GF-D8 (cell line): ENCODE measurements around the gene HSPA9.

Experiments used
- DNase-seq: peaks from one replicate; lab custom pipeline; 2025; lab: John Stamatoyannopoulos, UW

The HSPA9 gene

DNA sequence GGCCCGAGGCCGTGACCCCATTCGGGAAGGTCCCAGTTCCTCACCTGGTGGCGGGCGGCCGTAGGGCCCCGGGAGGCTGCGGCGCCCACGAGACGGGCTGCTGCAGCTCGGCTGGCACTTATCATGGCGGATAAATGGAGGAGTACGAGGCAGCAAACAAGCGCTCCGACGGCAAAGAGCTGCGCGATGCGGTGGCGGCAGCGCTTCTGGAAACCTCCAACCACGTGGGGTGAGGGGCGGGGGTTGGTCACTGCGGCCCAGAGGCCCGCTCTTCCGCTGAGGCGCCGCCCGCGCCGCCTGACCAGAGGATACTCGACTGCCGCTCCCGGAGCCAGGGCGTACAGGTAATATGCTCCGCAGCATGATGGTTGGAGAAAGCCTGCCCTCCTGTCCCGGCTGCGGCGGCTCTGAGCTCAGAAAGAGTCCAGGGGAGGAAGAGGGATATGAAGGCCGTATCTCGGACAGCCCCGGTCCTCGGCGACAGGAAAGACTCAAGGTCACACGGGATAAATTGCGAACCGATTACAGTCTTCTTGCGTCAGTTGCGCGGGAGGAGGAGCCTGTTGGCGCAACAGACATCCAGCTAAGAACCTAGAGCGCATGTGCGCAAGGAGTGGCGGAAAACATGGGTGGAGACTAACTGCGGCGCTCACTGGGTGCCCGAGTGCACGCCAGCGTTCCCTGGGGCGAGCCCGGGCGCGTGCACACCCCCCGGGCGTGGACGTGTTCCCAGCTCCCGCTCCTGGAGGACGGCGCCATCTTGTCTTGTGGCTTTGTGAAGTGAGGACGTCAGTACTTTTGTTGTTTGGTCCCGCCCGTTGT is at the start of gene HSPA9:
TSS of gene HSPA9 (minus strand) at position 208 of the 822 bp plus-strand sequence. CDS start at position 125, 83 bp downstream.
- peak; percentile 84 for DNase-seq

DNA sequence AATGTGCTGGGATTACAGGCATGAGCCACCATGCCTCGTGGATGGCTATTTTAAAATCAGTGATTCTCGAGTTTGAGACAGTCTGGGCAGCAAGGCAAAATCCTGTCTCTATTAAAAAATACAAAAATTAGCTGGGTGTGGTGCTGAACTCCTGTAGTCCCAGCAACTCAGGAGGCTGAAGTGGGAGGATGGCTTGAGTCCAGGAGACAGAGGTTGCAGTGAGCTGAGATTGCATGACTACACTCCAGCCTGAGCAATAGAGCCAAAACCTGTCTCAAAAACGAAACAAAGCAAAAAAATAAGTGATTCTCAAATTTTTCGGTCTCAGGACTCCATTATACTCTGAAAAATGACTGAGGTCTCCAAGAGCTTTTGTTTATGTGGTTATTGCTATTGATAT is 47.9 kb upstream of the HSPA9 start:
- no peak for DNase-seq

DNA sequence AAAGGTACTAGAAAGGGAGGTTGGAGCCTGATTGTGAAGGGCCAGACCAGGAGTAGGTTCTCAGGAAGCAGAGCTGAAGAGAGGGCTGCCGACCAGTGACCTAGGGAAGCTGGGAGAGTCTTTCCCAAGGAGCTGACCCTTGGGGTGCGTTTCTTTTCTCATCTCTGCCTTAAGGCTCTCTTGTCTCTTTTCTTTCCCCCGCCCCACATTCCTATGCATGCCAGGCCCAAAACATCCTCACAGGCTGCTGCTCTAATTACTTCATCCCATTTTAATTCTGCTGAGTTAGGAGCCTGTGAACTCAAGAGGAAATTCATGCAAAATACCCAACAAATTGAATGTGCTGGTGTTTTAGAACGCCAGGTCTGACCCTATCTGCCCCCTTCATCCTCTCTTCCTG is 46.9 kb upstream of the HSPA9 start:
- DNase-seq: no peak

DNA sequence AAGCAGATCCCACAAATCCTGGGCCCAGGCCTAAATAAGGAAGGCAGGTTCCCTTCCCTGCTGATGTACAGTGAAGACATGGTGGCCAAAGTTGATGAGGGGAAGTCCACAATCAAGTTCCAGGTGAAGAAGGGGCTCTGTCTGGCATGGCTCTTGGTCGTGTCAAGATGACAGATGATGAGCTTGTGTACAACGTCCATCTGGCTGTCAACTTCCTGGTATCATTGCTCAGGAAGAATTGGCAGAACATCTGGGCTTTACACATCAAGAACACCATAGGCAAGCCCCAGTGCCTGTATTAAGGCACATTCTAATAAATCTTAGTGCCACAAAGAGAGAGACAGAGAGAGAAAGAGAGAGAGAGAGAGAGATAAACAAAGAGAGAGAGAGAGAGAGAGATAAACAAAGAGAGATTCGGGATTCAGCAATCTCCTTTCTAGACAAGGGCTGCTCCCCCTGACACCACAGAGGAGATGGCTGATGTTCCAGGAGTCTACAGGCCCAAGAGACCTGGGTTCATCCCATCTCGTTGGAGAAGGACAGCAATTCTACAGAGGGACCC is 45.5 kb upstream of the HSPA9 start:
- DNase-seq: no peak

DNA sequence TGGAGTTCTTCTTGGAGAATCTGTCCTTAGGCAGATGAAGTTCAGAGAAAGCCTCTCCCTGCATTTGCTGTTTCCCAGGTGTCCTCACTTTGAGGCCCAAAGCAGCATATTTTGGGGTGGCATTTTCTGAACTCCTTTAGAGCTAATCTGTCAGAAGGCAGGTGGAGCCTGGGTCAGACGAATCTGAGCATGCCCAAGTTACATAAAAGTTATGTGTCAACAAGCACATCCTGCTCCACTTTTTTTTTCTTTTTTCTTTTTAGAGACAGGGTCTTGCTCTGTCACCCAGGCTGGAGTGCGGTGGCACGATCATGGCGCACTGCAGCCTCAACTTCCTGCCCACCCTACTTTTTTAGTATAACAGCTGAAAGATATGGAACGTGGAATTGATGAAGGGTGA is 41.3 kb upstream of the HSPA9 start:
- no peak for DNase-seq

DNA sequence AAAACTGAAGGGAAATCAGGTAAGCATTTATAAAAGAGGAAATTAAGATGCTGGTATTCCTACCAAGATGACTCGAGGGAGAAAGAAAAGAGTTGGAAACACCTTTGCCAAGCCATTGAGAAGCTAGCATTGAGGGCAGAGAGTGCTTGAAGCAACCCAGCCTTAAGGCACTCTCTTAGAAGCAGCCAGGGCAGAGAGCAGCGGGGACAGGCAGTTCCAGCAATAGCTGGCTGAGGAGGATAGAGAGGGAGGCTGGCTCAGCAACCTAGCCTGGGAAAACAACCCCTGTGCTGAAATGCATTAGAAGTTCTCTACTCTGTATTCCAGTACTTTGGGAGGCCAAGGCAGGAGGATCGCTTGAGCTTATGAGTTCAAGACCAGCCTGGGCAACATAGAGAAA is 40.3 kb upstream of the HSPA9 start:
- DNase-seq: no peak

DNA sequence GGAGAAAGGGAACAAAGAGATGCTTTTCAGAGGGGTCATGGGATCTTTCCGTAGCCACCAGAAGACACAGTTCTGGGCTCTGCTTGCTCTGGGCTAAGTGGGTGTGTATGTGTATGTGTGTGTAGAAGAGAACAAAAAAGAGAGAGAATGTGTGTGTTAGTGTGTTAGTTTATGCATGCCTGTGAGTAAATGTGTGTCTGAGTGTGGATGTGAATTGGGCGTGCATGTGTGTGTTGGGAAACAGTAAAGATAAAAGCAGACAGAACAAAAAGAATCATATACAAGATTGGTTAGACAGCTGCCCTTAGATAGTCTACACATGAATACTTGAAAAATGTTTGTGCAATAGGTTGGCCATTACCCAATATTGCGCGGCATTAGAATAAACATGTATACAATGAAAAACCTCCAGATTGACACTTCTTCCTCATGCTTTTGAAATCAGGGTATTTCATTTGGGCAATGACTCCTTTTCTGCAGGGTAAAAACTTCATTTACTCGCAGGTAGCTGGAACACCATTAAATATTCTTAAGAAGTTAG is 36.5 kb upstream of the HSPA9 start:
- no peak for DNase-seq

DNA sequence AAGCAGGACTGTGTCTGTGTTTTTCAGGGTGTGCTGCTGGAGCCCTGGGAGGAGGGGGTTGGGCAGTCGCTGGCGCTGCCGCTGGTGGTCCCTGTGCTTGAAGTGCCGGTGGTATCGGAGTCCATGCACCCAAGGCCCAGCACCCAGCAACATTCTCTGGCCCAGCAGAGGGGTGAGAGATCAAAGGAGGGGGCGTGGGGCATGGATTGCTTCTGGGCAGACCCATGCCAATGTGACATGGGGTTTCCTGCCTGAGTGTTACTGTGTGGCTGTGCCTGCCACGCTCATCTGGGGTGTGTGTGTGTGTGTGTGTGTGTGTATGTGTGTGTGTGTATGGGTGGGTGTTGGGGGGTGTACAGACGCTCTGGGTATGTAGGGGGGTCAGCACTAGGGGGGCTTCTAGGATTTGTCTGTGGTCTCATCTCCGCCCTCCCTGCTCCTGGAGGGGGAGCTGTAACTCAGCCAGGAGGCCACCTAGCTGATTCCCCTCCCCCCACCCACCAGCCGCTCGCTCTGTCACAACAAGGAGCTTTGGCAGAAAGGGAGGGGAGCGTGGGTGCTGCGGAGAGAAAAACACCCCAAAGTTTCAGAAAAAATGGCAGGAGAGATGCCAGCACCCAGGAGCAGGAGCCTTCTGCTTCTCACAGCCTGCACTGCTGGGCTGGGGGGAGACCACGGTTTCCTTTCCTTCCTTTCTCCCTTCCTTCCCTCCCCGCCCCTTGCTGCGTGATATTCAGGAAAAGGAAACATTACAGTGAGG is 35.9 kb upstream of the HSPA9 start:
- no peak for DNase-seq

DNA sequence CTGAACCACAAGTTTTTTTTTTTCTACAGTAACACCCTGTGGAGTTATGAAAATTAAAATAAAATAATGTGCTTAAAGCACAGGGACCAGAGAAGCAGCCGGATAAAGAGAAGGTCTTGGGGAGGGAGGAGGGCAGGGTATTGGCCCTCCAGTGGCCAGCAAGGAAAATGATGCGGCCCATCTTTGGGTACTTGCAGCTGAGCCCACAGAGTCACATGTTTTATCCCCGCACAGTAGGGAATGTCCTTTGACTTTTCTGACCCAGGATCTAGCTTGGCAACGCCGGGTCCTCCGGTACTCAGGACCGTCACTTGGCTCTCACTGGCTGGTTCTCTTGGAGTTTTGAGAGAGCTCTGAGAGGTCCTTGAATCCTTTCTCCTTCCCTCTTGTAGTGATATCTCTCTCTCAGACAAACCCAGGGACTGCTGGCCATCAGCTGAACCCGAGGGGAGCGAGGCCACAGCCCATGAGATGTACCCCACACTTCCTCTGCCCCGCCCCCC is 35.3 kb upstream of the HSPA9 start:
- no peak for DNase-seq

DNA sequence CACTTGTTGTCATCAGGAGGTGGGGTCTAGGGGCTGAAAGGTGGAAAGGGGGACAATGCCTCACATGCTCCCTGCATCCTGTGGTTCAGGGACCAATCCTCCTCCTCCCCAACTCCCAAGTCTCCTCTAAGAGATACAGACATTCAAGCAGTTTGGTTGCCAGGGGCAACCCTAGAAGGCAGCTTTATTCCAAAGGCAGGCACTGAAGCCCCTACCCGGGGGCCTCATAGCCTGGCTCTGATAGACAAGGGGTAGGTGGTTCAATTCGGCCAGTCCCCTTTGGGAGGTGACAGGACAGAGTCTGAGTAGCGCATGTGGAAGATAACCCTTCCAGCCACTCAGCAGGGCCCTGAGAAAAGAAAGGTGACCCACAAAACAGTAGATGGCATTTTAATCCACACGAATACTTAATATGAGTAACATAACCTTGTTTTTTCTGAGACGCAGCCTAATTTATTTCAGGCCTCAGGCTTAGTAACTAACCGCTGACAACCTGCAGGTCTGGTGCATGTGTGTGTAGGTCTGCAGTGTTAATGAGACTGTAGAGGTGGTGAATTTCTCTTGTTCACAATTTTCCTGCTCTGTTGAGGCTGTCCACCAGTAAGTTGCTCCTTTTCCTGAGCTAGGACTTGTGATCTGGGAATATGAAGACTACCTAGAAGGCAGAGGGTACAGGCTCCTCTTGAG is 31.3 kb upstream of the HSPA9 start:
- DNase-seq: no peak

DNA sequence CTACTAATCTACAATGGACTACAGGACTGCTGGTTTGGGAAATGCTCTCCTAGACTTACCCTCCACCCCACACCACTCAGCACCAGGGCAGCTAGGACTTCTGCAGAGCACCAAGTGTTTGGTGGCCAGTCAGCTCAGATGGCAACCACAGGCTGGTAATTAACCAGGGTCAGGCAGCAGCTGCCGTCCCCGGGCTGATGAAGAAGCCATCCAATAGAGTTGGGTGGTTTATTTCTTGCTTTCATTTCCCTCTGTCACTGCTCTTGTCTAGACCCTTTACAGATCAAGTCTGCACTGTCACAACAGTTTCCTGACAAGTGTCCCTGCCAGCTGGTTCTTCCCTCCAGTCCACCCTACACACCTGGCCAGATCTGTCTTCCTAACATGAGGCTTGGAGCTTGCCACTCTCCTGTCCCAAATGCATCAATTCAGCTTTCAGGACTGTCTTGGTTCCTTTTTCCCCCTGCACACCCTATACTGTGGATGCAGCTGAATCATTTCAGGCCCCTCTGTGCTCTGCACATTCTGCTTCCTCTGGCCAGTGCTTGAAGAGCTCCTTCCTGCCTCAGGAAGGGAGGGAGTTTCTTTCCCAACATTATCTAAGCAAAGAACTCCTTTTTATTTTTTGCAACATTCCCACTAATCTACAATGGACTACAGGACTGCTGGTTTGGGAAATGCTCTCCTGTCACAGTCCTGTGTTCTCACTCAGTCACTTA is 30.2 kb upstream of the HSPA9 start:
- DNase-seq: no peak

DNA sequence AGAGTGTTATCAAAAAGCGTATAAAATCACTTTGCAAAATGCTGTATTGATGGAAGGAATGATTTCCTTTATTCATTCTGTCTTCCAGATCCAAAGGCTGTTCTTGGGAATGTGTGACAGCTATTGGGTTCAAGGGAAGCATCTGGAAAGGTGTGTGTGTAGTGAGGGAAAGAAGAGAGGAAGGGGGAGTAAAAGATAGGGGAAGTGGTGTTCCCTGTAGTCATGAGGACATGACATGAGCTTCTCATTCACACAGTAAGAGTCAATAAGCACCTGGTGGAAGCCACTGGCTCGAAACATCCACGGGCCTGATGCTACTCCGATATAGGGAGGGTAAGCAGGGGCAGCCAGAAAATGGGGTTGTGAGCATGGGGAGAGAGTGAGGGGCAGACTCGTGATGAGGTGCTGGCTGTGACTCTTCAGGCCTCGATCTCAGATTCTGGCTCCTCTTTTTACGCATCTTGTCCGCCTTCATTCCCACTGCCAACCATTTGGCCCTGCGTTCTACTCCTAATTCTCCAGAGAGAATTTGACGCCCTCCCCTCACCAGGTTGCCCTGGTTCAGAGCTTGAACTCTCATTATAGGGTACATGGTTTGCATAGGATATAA is 29.1 kb upstream of the HSPA9 start:
- no peak for DNase-seq

DNA sequence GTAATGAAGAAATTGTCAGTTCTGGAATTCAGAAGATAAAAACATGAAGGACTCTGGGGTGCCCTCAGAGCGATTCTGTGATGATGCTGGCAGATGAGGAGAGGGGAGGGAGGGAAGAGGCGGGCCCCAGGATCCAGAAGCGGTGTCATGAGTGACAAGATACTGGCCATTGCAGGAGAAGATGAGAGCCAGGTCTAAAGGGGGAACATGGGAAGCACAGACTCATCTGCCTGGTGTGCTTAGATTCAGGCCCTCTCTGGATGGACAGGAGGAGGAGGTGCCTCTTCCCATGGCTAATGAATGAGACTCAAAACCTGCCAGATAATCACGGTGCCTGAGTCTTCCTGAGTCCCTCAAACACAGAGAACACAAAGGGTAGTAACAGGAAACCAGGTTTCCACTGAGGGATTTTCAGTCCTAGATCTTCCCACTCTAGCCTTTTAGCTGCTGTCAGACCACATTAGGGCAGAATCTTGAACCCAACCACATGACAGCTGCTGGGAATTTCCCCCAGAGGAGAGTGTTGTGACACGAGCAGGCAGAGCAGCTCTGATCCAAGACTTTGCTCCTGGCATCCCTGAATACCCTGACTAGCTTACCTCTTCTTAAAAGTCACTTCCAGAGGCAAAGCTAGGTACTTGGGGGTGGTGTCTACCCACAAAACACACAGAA is 28.2 kb upstream of the HSPA9 start:
- no peak for DNase-seq

DNA sequence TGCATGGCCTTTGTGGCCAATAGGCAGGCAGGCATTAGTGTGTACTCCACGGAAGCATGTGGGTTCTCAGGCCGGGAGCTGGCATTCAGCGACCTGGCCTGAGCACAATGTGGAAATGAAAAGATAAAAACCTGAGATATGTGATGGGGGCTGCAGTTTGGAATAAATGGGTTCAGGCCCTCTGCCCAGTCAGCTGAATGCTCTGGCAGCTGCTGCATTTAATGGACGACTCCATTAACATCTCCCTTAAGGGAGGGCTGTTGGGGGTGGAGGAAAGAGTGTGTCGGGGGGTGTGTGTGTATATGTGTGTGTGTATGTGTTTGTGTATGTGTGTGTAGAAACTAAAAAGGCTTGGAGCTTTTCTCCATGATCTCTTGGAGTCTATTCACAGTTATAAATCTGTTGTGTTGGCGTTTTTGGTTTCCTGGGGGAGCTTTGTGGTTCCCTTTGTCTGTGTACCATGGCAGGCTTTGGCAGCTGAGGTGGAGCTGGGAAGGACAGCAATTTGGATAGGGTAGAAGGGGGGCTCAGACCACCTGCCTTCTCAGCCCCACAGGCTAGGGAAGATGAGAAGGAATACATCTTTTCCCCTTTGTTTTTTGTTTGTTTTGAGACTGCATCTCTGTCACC is 27.3 kb upstream of the HSPA9 start:
- DNase-seq: no peak

DNA sequence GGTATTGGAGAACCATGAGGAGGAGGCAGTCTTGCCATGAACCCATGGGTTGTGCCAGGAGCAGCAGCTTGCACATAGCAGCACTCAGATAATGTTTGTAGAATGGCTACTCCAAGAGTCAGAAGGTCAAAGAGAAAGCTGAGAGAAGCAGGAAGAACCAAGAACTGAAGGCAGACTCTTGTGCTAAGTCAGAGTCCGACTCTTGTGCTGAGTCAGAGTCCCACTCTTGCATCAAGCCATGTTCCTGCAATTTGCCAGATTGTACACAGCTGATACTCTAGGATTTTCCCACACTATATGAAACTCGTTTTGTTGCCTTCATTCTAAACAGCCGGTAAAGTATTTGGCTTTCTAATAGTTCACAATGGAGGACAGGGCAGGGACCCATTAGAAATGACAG is 26.2 kb upstream of the HSPA9 start:
- no peak for DNase-seq

DNA sequence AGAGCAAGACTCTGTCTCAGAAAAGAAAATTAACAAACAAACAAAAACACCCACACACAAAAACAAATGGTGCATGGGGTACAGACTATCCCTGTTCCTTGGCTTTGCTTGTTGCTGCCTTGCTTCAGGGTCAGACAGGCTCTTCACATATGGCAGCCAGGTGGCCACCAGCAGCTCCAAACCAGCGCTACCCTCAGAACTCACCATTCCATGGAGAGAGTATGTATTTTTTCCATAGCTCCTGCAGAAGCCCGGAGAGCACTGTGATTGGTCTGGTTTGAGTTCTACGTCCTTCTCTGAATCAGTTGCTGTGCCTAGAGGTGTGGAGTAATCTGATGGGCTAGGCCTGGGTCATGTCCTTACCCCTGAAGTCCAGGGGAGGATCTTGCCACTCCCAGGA is 25.2 kb upstream of the HSPA9 start:
- DNase-seq: no peak

DNA sequence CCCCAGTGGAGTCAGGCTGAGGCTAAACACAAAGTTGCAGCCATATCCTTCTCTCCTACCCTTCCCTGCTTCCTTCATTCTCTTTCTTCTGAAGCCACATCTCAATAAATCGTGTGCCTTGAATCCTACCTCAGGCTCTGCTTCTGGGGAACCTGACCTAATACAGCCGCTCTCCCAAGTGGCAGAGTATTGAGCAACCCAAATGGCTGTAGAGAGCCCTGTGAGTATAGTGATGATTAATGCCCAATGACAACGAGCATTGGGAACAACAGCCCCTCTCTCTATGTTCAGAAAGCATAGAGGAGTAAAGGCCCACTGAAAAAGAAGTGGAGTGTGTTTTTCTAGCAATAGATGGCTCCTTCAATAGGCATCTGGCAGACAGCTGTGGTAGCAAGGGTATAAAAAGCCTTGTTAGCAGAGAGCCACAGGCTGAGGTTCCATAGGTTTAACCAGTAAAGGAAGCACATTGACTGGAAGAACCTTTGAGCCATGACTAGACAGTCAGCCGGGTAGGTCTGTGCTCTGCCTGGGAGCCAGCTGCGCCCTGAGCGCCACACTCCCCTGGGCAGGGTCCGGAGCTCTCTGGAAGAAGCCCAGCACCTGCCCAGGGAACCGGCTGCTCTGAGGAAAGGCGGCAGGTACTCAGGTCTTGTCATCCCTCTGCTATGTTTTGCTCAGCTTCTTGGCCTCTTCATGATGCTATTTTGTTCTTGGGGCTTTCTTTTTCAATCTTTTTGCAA is 22.6 kb upstream of the HSPA9 start:
- DNase-seq: no peak

DNA sequence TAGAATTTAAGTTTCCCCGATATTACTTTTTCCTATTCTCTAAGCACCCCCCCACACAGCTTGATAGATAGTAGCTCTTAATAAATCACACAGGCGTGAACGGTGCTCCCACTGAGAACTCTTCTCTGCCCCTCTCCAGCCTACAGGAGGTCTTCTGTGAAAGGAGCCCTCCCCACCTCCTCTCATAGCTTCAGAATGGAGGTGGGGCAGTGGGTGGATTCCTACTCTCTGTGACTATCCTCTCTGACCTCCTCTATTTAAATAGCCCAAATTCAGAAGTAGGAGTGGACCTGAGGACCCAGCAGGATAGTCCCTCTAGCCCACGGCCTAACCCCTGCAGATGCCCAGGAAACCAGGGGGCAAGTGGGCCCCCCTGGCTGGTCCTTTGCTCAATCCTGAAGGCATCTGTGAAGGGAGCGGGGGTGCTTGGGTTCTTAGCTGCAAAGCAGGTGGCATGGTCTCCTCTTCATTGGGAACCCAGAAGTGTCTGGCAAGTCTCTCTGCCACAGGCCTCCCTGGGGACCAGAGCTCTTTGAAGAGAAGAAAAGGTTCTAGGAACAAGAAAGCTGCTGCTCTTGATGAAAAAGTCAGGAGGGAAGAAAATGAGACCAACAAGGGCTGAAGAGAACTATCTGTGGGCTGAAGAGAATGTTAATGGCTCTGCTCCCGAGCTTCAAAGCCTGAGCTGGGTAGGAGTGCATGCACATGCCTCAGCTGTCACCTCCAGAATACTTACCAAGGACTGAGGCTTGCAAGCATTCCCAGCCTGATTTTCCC is 21.1 kb upstream of the HSPA9 start:
- DNase-seq: peak; percentile 6
